GM12878 (cell line): ENCODE measurements around the gene SERPINB6. TPM values are rescaled to one million over a fixed set of nuclear protein-coding genes. Genes with fewer than 3 reads are reported as not detected.

Source experiments
- ATAC-seq: fragments of 200-7000 bp; cut with Tn5 transposase; 3 replicates; pipeline ENCODE4 v1.9.1; 2020; ENCODE audit warnings: mild to moderate bottlenecking, moderate library complexity
- BruUV-seq: library from RNA; stranded (reverse); fragments of 400-500 nt; replicated peaks from 2 replicates; lab custom pipeline; 2021; lab: Mats Ljungman, UMichigan
- CTCF ChIA-PET: fragments of 300-600 bp; sonication (Branson Sonifier 250); formaldehyde crosslinking; extraction: SDS; loops from one replicate; lab custom pipeline; 2021; ENCODE audit warnings: inconsistent platforms; lab: Yijun Ruan, JAX
- POLR2A ChIA-PET: fragments of 350-600 bp; formaldehyde crosslinking; extraction: SDS; loops from one replicate; lab custom pipeline; 2021; ENCODE audit warnings: inconsistent platforms; lab: Charles Lee
- RAD21 ChIA-PET: fragments of 300-600 bp; sonication (Branson Sonifier 250); formaldehyde crosslinking; loops from one replicate; lab custom pipeline; 2023; ENCODE audit warnings: antibody characterized with exemption; ENCODE audit not compliant: unreplicated experiment; lab: Charles Lee
- SMC1A ChIA-PET: fragments of 300-600 bp; sonication (Branson Sonifier 250); formaldehyde crosslinking; loops from one replicate; lab custom pipeline; 2023; ENCODE audit not compliant: unreplicated experiment, uncharacterized antibody; lab: Charles Lee
- DNase-seq: peaks from one replicate; pipeline ENCODE4 v3.0.0-alpha.2; 2011; ENCODE audit warnings: low read depth, low spot score
- FAIRE-seq: peaks from 3 replicates; lab custom pipeline; 2011; peaks lifted over from hg19 to GRCh38; lab: Jason Lieb, UNC
- H2AFZ ChIP-seq: 2 replicates; pipeline ENCODE4 v1.6.0; 2011; ENCODE audit warnings: low read depth, low read length, control low read depth; ENCODE audit not compliant: control insufficient read depth
- H3K27ac ChIP-seq: 2 replicates; pipeline ENCODE4 v1.5.1; 2011; ENCODE audit warnings: control low read depth; ENCODE audit not compliant: control insufficient read depth, insufficient read depth
- H3K27me3 ChIP-seq, 2 experiments: replicated peaks in 1 of 2; 2 replicates each; pipeline versions ENCODE4 v1.6.0 to v1.6.1; 2011; ENCODE audit warnings: low read length in 1 of 2; ENCODE audit not compliant: control insufficient read depth in 2 of 2, insufficient read depth in 2 of 2
- H3K36me3 ChIP-seq, 2 experiments: 2 replicates each; pipeline ENCODE4 v1.5.1; 2011; ENCODE audit warnings: low read length in 1 of 2; ENCODE audit not compliant: control insufficient read depth in 2 of 2, insufficient read depth in 2 of 2
- H3K4me1 ChIP-seq: 2 replicates; pipeline ENCODE4 v1.6.1; 2011; ENCODE audit warnings: mild to moderate bottlenecking, low read length, moderate library complexity, mixed read lengths; ENCODE audit not compliant: control insufficient read depth, insufficient read depth
- H3K4me2 ChIP-seq: 2 replicates; pipeline ENCODE4 v1.6.0; 2011; ENCODE audit warnings: control low read depth; ENCODE audit not compliant: control insufficient read depth, insufficient read depth
- H3K4me3 ChIP-seq: fragments of 200-600 bp; sonication (generic); 2 replicates; pipeline ENCODE4 v1.5.1; 2016
- H3K79me2 ChIP-seq: 2 replicates; pipeline ENCODE4 v1.6.0; 2011; ENCODE audit warnings: low read length; ENCODE audit not compliant: control insufficient read depth, insufficient read depth
- H3K9ac ChIP-seq: 2 replicates; pipeline ENCODE4 v1.8.0; 2011; ENCODE audit warnings: low read length, control low read depth, mixed read lengths; ENCODE audit not compliant: control insufficient read depth, insufficient read depth
- H3K9me3 ChIP-seq: replicated peaks from 3 replicates; pipeline ENCODE4 v1.5.1; 2011; ENCODE audit warnings: mild to moderate bottlenecking, low read length; ENCODE audit not compliant: control insufficient read depth, insufficient read depth
- H4K20me1 ChIP-seq: 2 replicates; pipeline ENCODE4 v1.6.0; 2011; ENCODE audit not compliant: control insufficient read depth, insufficient read depth
- BRCA1 ChIP-seq: IDR thresholded peaks from 2 replicates; pipeline ENCODE4 v1.6.1; 2011; ENCODE audit warnings: low read depth, low read length, improper control_type of control experiment
- CREM ChIP-seq: IDR thresholded peaks from 2 replicates; pipeline ENCODE4 v1.6.1; 2014; ENCODE audit warnings: antibody characterized with exemption, low read depth
- EED ChIP-seq: sonication (generic); IDR thresholded peaks from 2 replicates; pipeline ENCODE4 v1.6.1; 2016; ENCODE audit warnings: antibody characterized with exemption, low read depth
- MEF2A ChIP-seq: IDR thresholded peaks from 2 replicates; pipeline ENCODE4 v1.6.1; 2011; ENCODE audit warnings: low read depth, mild to moderate bottlenecking, low read length, moderate library complexity; ENCODE audit not compliant: insufficient read depth
- NBN ChIP-seq: fragments of 450-650 bp; IDR thresholded peaks from 2 replicates; pipeline ENCODE4 v1.6.1; 2016
- NFYB ChIP-seq: IDR thresholded peaks from 2 replicates; pipeline ENCODE4 v1.6.1; 2011; ENCODE audit warnings: low read depth, mild to moderate bottlenecking, low read length, improper control_type of control experiment, moderate library complexity; ENCODE audit not compliant: insufficient read depth
- PAX5 ChIP-seq: IDR thresholded peaks from 2 replicates; pipeline ENCODE4 v1.6.1; 2011; ENCODE audit warnings: low read depth, low read length, borderline replicate concordance
- POU2F2 ChIP-seq: IDR thresholded peaks from 3 replicates; pipeline ENCODE4 v1.6.1; 2011; ENCODE audit warnings: low read depth, mild to moderate bottlenecking, low read length, borderline replicate concordance
- RUNX3 ChIP-seq: IDR thresholded peaks from 2 replicates; pipeline ENCODE4 v1.6.1; 2012; ENCODE audit warnings: low read length, inconsistent platforms
- SMARCA5 ChIP-seq: fragments of 450-650 bp; IDR thresholded peaks from 2 replicates; pipeline ENCODE4 v1.6.1; 2017; ENCODE audit warnings: mild to moderate bottlenecking
- TCF3 ChIP-seq: IDR thresholded peaks from 2 replicates; pipeline ENCODE4 v1.6.1; 2012; ENCODE audit warnings: low read depth, mild to moderate bottlenecking, low read length, borderline replicate concordance; ENCODE audit not compliant: insufficient read depth
- ZNF217 ChIP-seq: fragments of 450-650 bp; IDR thresholded peaks from 2 replicates; pipeline ENCODE4 v1.6.1; 2017; ENCODE audit warnings: antibody characterized with exemption, mild to moderate bottlenecking
- ZNF274 ChIP-seq: IDR thresholded peaks from one replicate; pipeline ENCODE4 v1.8.0; 2011; ENCODE audit not compliant: insufficient read length, insufficient read depth
- whole genome bisulfite sequencing: methylation state at CpG from one replicate; pipeline ENCODE4 v1.1.6; 2016; ENCODE audit warnings: low lambda C conversion rate; ENCODE audit not compliant: insufficient replicate concordance, insufficient coverage; ENCODE audit errors: missing lambda C conversion rate; 5-methylcytosine and 5-hydroxymethylcytosine counted together
- in situ Hi-C: fragments of 300-500 bp; cut with MboI; formaldehyde crosslinking; loops from 9 replicates; pipeline ENCODE4 v1.14.3; 2018; ENCODE audit warnings: mixed read lengths
- intact Hi-C: fragments of 100-400 bp; cut with micrococcal nuclease; formaldehyde crosslinking; loops from one replicate; pipeline ENCODE4 v1.14.2; 2022; ENCODE audit not compliant: unreplicated experiment
- polyA plus RNA-seq, 11 experiments: library from polyadenylated mRNA; depleted of rRNA in 4 of 11; unstranded in 6 of 11; stranded (reverse) in 5 of 11; fragments of >200 nt; fragmentation: Nextera tagmentation in 4 of 11; fragmentation: Illumina TruSeq in 1 of 11; extraction: Ambion mirVana in 4 of 11; extraction: Trizol in 1 of 11; gene quantifications; 1 replicate in 1 of 11; 2 replicates in 10 of 11; pipeline versions ENCODE4 v1.2.1 to v1.2.3, GENCODE V29; 2011 to 2016; ENCODE audit warnings: inconsistent platforms in 2 of 11, missing spikeins in 2 of 11, low read depth in 1 of 11
- total RNA-seq, 4 experiments: library from RNA; depleted of rRNA in 3 of 4; stranded (reverse); fragments of >200 nt in 3 of 4; fragmentation: Illumina TruSeq in 1 of 4; extraction: Trizol in 1 of 4; gene quantifications; 2 replicates each; pipeline versions ENCODE4 v1.2.1 to v1.2.3, GENCODE V29; 2013 to 2021
- TF ChIP-seq, protein P1 (sequence below): fragments of 450-650 bp; IDR thresholded peaks from 2 replicates; pipeline ENCODE4 v1.6.1; 2014; ENCODE audit warnings: mild to moderate bottlenecking
- TF ChIP-seq, protein P2 (sequence below): fragments of 450-650 bp; IDR thresholded peaks from 2 replicates; pipeline ENCODE4 v1.6.1; 2017; ENCODE audit warnings: low read depth, mild to moderate bottlenecking, moderate library complexity
- TF ChIP-seq, protein P3 (sequence below): fragments of 450-650 bp; IDR thresholded peaks from 2 replicates; pipeline ENCODE4 v1.6.1; 2017; ENCODE audit warnings: mild to moderate bottlenecking, moderate library complexity

The SERPINB6 gene
- total and polyA plus RNA-seq, 10 of the 15 experiments (the other 5 are each of a cell fraction or from before 2014, with no cell fraction given), result 0.37 to 2.2 (median 0.68) TPM; not detected in 1

DNA sequence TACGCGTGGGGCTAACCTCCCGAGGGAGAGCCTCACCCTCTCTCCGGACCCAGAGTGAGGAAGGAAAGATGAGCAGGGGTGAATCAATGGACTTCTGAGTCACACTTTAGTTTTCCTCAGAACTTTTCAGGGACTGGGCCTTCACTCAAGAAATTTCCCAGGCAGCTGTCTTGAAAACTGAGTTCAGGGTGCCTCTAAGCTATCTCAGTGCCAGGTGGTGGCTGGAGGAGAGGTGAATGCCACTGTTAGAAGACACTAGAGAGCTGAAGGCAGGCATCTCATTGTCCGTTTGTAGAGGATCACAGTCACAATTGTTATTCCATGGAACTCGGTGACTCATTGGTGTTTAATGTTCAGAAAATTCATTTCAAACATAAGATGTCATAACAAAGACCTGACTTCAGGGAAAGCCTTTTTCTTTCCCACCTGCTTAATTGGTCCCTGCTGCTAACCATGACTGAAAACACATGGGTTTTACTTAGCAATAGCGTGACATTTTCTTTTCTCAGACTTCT lies 5.3 kb upstream of the SERPINB6 start (continued):
- TF ChIP-seq PAX5 (no peak), SMARCA5 (no peak), POU2F2 (no peak), ZNF274 (no peak)
- TF ChIP-seq, protein P1, sequence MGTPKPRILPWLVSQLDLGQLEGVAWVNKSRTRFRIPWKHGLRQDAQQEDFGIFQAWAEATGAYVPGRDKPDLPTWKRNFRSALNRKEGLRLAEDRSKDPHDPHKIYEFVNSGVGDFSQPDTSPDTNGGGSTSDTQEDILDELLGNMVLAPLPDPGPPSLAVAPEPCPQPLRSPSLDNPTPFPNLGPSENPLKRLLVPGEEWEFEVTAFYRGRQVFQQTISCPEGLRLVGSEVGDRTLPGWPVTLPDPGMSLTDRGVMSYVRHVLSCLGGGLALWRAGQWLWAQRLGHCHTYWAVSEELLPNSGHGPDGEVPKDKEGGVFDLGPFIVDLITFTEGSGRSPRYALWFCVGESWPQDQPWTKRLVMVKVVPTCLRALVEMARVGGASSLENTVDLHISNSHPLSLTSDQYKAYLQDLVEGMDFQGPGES, result no peak
- TF ChIP-seq, protein P2, sequence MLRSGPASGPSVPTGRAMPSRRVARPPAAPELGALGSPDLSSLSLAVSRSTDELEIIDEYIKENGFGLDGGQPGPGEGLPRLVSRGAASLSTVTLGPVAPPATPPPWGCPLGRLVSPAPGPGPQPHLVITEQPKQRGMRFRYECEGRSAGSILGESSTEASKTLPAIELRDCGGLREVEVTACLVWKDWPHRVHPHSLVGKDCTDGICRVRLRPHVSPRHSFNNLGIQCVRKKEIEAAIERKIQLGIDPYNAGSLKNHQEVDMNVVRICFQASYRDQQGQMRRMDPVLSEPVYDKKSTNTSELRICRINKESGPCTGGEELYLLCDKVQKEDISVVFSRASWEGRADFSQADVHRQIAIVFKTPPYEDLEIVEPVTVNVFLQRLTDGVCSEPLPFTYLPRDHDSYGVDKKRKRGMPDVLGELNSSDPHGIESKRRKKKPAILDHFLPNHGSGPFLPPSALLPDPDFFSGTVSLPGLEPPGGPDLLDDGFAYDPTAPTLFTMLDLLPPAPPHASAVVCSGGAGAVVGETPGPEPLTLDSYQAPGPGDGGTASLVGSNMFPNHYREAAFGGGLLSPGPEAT, result no peak

DNA sequence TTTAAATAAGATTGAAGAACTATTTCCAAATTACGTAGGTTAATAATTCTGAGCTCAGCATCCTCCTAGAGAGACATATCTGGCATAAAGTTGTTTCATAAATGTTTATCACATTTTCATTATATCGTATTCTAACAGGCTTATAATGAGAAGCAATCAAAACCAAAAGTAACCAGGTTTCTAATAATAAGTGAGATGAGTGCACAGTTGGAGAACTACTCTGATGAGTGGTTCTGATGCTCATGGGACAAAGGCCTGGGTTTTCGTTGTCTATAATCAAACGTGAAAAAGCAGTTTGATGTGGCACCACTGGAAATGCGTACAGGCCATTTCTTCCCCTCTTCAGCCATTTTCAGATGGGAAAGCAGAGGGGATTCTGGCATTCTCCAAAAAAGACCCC lies 4.7 kb upstream of the SERPINB6 start:
- Histone ChIP-seq H3K79me2 (no peaks in the 10 kb centered on the region), H3K36me3 (no peaks in the 10 kb centered on the region), H3K9me3 (peaks cover 1% of the 10 kb centered on the region), H4K20me1 (no peaks in the 10 kb centered on the region), H3K4me2 (no peak overlapping the region), H3K27me3 (peaks cover 2 to 18% of the 10 kb centered on the region in 2 experiments; a peak in 3 of 4 replicates), H3K27ac (no peak overlapping the region), H3K4me3 (no peak overlapping the region), H2AFZ (no peak overlapping the region), H3K9ac (no peak overlapping the region), H3K4me1 (no peaks in the 10 kb centered on the region)
- DNase-seq (no peak), FAIRE-seq (no peak), ATAC-seq (no peak)
- TF ChIP-seq NBN (no peak), NFYB (no peak), ZNF217 (no peak), CREM (no peak), TCF3 (no peak), MEF2A (no peak), RUNX3 (no peak), EED (no peak), BRCA1 (no peak)
- TF ChIP-seq, protein P3, sequence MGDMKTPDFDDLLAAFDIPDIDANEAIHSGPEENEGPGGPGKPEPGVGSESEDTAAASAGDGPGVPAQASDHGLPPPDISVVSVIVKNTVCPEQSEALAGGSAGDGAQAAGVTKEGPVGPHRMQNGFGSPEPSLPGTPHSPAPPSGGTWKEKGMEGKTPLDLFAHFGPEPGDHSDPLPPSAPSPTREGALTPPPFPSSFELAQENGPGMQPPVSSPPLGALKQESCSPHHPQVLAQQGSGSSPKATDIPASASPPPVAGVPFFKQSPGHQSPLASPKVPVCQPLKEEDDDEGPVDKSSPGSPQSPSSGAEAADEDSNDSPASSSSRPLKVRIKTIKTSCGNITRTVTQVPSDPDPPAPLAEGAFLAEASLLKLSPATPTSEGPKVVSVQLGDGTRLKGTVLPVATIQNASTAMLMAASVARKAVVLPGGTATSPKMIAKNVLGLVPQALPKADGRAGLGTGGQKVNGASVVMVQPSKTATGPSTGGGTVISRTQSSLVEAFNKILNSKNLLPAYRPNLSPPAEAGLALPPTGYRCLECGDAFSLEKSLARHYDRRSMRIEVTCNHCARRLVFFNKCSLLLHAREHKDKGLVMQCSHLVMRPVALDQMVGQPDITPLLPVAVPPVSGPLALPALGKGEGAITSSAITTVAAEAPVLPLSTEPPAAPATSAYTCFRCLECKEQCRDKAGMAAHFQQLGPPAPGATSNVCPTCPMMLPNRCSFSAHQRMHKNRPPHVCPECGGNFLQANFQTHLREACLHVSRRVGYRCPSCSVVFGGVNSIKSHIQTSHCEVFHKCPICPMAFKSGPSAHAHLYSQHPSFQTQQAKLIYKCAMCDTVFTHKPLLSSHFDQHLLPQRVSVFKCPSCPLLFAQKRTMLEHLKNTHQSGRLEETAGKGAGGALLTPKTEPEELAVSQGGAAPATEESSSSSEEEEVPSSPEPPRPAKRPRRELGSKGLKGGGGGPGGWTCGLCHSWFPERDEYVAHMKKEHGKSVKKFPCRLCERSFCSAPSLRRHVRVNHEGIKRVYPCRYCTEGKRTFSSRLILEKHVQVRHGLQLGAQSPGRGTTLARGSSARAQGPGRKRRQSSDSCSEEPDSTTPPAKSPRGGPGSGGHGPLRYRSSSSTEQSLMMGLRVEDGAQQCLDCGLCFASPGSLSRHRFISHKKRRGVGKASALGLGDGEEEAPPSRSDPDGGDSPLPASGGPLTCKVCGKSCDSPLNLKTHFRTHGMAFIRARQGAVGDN, result no peak
- ChIA-PET RAD21 (interaction anchor here (0.6 kb wide), 1 partner anchor 11 kb away, joined by 3 read pairs; no protein-coding TSS in a partner anchor), SMC1A (interaction anchor here (0.8 to 1.5 kb wide), 3 partner anchors 10 to 202 kb away, joined by 3 to 4 read pairs (median 4); no protein-coding TSS in a partner anchor), CTCF (interaction anchor here (1.2 kb wide), 2 partner anchors 10 to 24 kb away, joined by 3 to 5 read pairs; no protein-coding TSS in a partner anchor), POLR2A (no interaction called here)
- 15% methylated on average over 5 of the region's 5 CpGs for WGBS
- in situ Hi-C loops (no loop called here), intact Hi-C loops (no loop called here)
- no TSS peak for BruUV-seq
